Stomach smooth muscle (tissue), 2 donors: Measurements from ENCODE around the gene CHRFAM7A.
"Not testable (repeated sequence)": the region's sequence is repeated elsewhere in the genome, so short reads cannot be mapped to it uniquely, and the experiment has no call there.

Experiments
- H3K27ac ChIP-seq: one replicate; pipeline ENCODE4 v1.7.0; 2013; ENCODE audit warnings: mild to moderate bottlenecking, low read length, inconsistent platforms
- H3K27me3 ChIP-seq, 2 donors: one replicate each; pipeline ENCODE4 v1.7.0; 2013; ENCODE audit warnings: low read length in 2 of 2; ENCODE audit not compliant: insufficient read depth in 2 of 2, control insufficient read depth in 1 of 2
- H3K36me3 ChIP-seq, 2 donors: one replicate each; pipeline ENCODE4 v1.7.0; 2013; ENCODE audit warnings: low read length in 2 of 2; ENCODE audit not compliant: control insufficient read depth in 2 of 2, insufficient read depth in 2 of 2
- H3K4me1 ChIP-seq: one replicate; pipeline ENCODE4 v1.7.0; 2013; ENCODE audit warnings: low read length; ENCODE audit not compliant: control insufficient read depth, insufficient read depth
- H3K4me3 ChIP-seq, 2 donors: one replicate each; pipeline ENCODE4 v1.7.0; 2013; ENCODE audit warnings: low read length in 2 of 2
- H3K9ac ChIP-seq, 2 donors: one replicate each; pipeline ENCODE4 v1.7.0; 2013; ENCODE audit warnings: low read length in 2 of 2, mild to moderate bottlenecking in 1 of 2
- H3K9me3 ChIP-seq, 2 donors: one replicate each; pipeline ENCODE4 v1.7.0; 2013; ENCODE audit warnings: low read length in 2 of 2; ENCODE audit not compliant: control insufficient read depth in 2 of 2
- donor health status: healthy.
- donor health status: Pancreatic carcinoma.

The CHRFAM7A gene

GRCh38 chr15:30375872-30376271, 17.5 kb downstream of the CHRFAM7A start:
- not testable (repeated sequence) for H3K27me3 ChIP-seq, H3K9me3 ChIP-seq, H3K9ac ChIP-seq, H3K4me3 ChIP-seq, H3K27ac ChIP-seq, H3K4me1 ChIP-seq, H3K36me3 ChIP-seq

GRCh38 chr15:30374862-30375261, 18.5 kb downstream of the CHRFAM7A start:
- not testable (repeated sequence) for H3K9ac ChIP-seq, H3K27ac ChIP-seq, H3K9me3 ChIP-seq, H3K4me3 ChIP-seq, H3K36me3 ChIP-seq, H3K4me1 ChIP-seq, H3K27me3 ChIP-seq

- H3K9me3 ChIP-seq, H3K9ac ChIP-seq, H3K4me3 ChIP-seq, H3K27me3 ChIP-seq, H3K27ac ChIP-seq, H3K36me3 ChIP-seq, H3K4me1 ChIP-seq: not testable (repeated sequence)
Measured at GRCh38 chr15:30368271-30368670, 25.1 kb downstream of the CHRFAM7A start.

- not testable (repeated sequence) for H3K27me3 ChIP-seq, H3K27ac ChIP-seq, H3K9me3 ChIP-seq, H3K4me1 ChIP-seq, H3K4me3 ChIP-seq, H3K36me3 ChIP-seq, H3K9ac ChIP-seq
Measured at GRCh38 chr15:30367246-30367645, 26.1 kb downstream of the CHRFAM7A start.

GRCh38 chr15:30361404-30361803, 31.9 kb downstream of the CHRFAM7A start:
- H3K4me1 ChIP-seq, H3K27ac ChIP-seq, H3K4me3 ChIP-seq, H3K9ac ChIP-seq, H3K36me3 ChIP-seq, H3K9me3 ChIP-seq, H3K27me3 ChIP-seq: not testable (repeated sequence)

GRCh38 chr15:30360990-30361389, 32.4 kb downstream of the CHRFAM7A start:
- H3K9me3 ChIP-seq, H3K4me1 ChIP-seq, H3K4me3 ChIP-seq, H3K27ac ChIP-seq, H3K9ac ChIP-seq, H3K36me3 ChIP-seq, H3K27me3 ChIP-seq: not testable (repeated sequence)

- not testable (repeated sequence) for H3K27ac ChIP-seq, H3K9me3 ChIP-seq, H3K9ac ChIP-seq, H3K27me3 ChIP-seq, H3K4me3 ChIP-seq, H3K36me3 ChIP-seq, H3K4me1 ChIP-seq
Measured at GRCh38 chr15:30355043-30355442, 38.3 kb downstream of the CHRFAM7A start.

- H3K27me3 ChIP-seq, H3K4me1 ChIP-seq, H3K4me3 ChIP-seq, H3K9ac ChIP-seq, H3K27ac ChIP-seq, H3K9me3 ChIP-seq, H3K36me3 ChIP-seq: not testable (repeated sequence)
Measured at GRCh38 chr15:30349803-30350202, 43.5 kb downstream of the CHRFAM7A start.

GRCh38 chr15:30336584-30336983, 56.8 kb downstream of the CHRFAM7A start:
- H3K4me3 ChIP-seq, H3K36me3 ChIP-seq, H3K27me3 ChIP-seq, H3K4me1 ChIP-seq, H3K27ac ChIP-seq, H3K9me3 ChIP-seq, H3K9ac ChIP-seq: not testable (repeated sequence)

GRCh38 chr15:30334152-30334551, 59.2 kb downstream of the CHRFAM7A start:
- H3K9me3 ChIP-seq, H3K27me3 ChIP-seq, H3K27ac ChIP-seq, H3K9ac ChIP-seq, H3K4me1 ChIP-seq, H3K36me3 ChIP-seq, H3K4me3 ChIP-seq: not testable (repeated sequence)

- not testable (repeated sequence) for H3K36me3 ChIP-seq, H3K4me3 ChIP-seq, H3K9ac ChIP-seq, H3K27ac ChIP-seq, H3K27me3 ChIP-seq, H3K9me3 ChIP-seq, H3K4me1 ChIP-seq
Measured at GRCh38 chr15:30326145-30326544, 67.2 kb downstream of the CHRFAM7A start.

- H3K9ac ChIP-seq, H3K36me3 ChIP-seq, H3K4me3 ChIP-seq, H3K9me3 ChIP-seq, H3K27ac ChIP-seq, H3K4me1 ChIP-seq, H3K27me3 ChIP-seq: not testable (repeated sequence)
Measured at GRCh38 chr15:30321063-30321462, 72.3 kb downstream of the CHRFAM7A start.
